KMS-11 (cell line): ENCODE measurements around the gene TGFB3.
"Not testable (repeated sequence)": the region's sequence is repeated elsewhere in the genome, so short reads cannot be mapped to it uniquely, and the experiment has no call there.

Source experiments
- H2AFZ ChIP-seq: fragments of 200-600 bp; sonication (generic); 2 replicates; pipeline ENCODE4 v1.6.1; 2016; ENCODE audit warnings: antibody characterized with exemption, mixed run types, low read depth
- H3K27ac ChIP-seq: fragments of 200-600 bp; sonication (generic); 2 replicates; pipeline ENCODE4 v1.6.1; 2016; ENCODE audit warnings: mild to moderate bottlenecking, mixed run types
- H3K27me3 ChIP-seq: fragments of 200-600 bp; sonication (generic); 2 replicates; pipeline ENCODE4 v1.6.1; 2017; ENCODE audit warnings: mild to moderate bottlenecking, low read depth, mixed run types, moderate library complexity; ENCODE audit not compliant: insufficient read depth
- H3K36me3 ChIP-seq: fragments of 200-600 bp; sonication (generic); 2 replicates; pipeline ENCODE4 v1.6.1; 2017; ENCODE audit warnings: mild to moderate bottlenecking, mixed run types; ENCODE audit not compliant: insufficient read depth
- H3K4me1 ChIP-seq: fragments of 200-600 bp; sonication (generic); 2 replicates; pipeline ENCODE4 v1.6.1; 2016; ENCODE audit warnings: mild to moderate bottlenecking, low read depth, mixed run types; ENCODE audit not compliant: poor library complexity, severe bottlenecking
- H3K4me2 ChIP-seq: fragments of 200-600 bp; sonication (generic); 2 replicates; pipeline ENCODE4 v1.7.0; 2016; ENCODE audit warnings: mild to moderate bottlenecking, mixed run types
- H3K4me3 ChIP-seq: fragments of 200-600 bp; sonication (generic); IDR thresholded peaks from 2 replicates; pipeline ENCODE4 v1.6.1; 2017; ENCODE audit warnings: low read depth, low read length, mixed read lengths; ENCODE audit not compliant: insufficient read depth
- H3K79me2 ChIP-seq: fragments of 200-600 bp; sonication (generic); 2 replicates; pipeline ENCODE4 v1.6.1; 2016; ENCODE audit warnings: low read depth, mixed run types; ENCODE audit not compliant: insufficient read depth
- H3K9ac ChIP-seq: fragments of 200-600 bp; sonication (generic); 2 replicates; pipeline ENCODE4 v1.6.1; 2016; ENCODE audit warnings: mild to moderate bottlenecking, mixed run types
- H4K20me1 ChIP-seq: fragments of 200-600 bp; sonication (generic); 2 replicates; pipeline ENCODE4 v1.6.1; 2016; ENCODE audit warnings: mild to moderate bottlenecking, mixed run types; ENCODE audit not compliant: insufficient read depth
- TF ChIP-seq, protein P1 (sequence below): fragments of 200-600 bp; sonication (generic); conservative IDR thresholded peaks from 2 replicates; pipeline ENCODE4 v1.6.1; 2017; ENCODE audit warnings: low read depth, mild to moderate bottlenecking, antibody characterized with exemption, low read length, moderate library complexity, mixed read lengths

Gene TGFB3

DNA sequence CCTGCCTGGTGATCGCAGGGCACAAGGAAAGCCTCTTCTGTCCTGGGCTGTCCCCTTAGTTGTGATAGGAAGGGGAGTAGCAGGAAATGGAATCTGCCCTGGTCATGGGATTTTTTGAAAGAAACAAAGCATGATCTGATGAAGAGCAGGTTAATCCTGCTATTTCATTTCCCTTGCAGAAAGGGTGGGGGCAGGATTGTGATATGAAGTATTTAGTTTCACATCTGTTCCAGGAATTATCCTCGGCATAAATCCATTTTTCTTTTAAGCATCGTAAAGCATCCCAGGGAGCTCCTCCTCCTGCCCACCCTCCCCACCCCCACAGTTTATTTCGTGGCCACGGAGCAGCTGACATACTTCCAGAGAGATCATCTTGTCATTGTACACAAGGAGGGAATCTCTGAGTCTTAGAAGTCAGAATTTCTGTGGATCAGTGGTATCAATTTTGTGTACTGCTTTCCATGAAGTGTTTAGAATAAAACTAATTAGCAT is 53.1 kb downstream of the TGFB3 start:
- H3K79me2 ChIP-seq = no peaks in the 10 kb centered on the region
- H3K27ac ChIP-seq = no peak overlapping the region
- TF ChIP-seq, protein P1, sequence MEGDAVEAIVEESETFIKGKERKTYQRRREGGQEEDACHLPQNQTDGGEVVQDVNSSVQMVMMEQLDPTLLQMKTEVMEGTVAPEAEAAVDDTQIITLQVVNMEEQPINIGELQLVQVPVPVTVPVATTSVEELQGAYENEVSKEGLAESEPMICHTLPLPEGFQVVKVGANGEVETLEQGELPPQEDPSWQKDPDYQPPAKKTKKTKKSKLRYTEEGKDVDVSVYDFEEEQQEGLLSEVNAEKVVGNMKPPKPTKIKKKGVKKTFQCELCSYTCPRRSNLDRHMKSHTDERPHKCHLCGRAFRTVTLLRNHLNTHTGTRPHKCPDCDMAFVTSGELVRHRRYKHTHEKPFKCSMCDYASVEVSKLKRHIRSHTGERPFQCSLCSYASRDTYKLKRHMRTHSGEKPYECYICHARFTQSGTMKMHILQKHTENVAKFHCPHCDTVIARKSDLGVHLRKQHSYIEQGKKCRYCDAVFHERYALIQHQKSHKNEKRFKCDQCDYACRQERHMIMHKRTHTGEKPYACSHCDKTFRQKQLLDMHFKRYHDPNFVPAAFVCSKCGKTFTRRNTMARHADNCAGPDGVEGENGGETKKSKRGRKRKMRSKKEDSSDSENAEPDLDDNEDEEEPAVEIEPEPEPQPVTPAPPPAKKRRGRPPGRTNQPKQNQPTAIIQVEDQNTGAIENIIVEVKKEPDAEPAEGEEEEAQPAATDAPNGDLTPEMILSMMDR = no peak
- no peaks in the 10 kb centered on the region for H3K4me1 ChIP-seq
- H3K4me2 ChIP-seq = no peak overlapping the region
- H2AFZ ChIP-seq = no peak overlapping the region
- H3K27me3 ChIP-seq = no peaks in the 10 kb centered on the region
- no peak overlapping the region for H3K4me3 ChIP-seq
- no peaks in the 10 kb centered on the region for H4K20me1 ChIP-seq
- no peaks in the 10 kb centered on the region for H3K36me3 ChIP-seq
- H3K9ac ChIP-seq = no peak overlapping the region

DNA sequence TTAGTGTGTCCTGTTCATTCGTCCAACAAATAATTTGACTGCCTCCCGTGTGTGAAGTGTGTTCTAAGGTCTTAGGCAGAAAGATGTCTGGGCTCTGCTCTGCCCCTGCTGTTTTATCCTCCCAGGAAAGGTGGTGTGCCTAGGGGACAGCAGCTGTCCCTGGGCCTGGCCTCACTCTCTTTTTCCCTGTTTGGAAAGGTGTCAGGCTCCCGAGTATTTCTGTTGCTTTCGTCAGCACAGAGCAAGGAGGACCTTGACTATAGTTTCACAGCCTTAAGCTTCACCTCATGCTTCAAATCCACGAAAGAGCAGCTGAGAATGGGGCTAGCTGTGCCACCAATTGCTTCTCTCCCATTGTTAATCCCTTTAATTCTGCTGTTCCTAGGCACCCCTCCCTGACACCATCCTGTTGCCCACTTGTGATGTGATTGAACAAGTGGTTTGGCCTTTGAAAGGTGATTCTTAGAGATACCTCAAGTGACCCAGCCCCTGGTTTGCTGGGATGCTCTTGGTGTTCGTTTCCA is 54.2 kb downstream of the TGFB3 start:
- no peak overlapping the region for H3K4me2 ChIP-seq
- no peaks in the 10 kb centered on the region for H3K27me3 ChIP-seq
- no peaks in the 10 kb centered on the region for H3K36me3 ChIP-seq
- TF ChIP-seq, protein P1 = no peak
- H3K9ac ChIP-seq = no peak overlapping the region
- no peaks in the 10 kb centered on the region for H3K79me2 ChIP-seq
- H2AFZ ChIP-seq = no peak overlapping the region
- no peaks in the 10 kb centered on the region for H3K4me1 ChIP-seq
- H3K4me3 ChIP-seq = no peak overlapping the region
- no peak overlapping the region for H3K27ac ChIP-seq
- H4K20me1 ChIP-seq = no peaks in the 10 kb centered on the region

DNA sequence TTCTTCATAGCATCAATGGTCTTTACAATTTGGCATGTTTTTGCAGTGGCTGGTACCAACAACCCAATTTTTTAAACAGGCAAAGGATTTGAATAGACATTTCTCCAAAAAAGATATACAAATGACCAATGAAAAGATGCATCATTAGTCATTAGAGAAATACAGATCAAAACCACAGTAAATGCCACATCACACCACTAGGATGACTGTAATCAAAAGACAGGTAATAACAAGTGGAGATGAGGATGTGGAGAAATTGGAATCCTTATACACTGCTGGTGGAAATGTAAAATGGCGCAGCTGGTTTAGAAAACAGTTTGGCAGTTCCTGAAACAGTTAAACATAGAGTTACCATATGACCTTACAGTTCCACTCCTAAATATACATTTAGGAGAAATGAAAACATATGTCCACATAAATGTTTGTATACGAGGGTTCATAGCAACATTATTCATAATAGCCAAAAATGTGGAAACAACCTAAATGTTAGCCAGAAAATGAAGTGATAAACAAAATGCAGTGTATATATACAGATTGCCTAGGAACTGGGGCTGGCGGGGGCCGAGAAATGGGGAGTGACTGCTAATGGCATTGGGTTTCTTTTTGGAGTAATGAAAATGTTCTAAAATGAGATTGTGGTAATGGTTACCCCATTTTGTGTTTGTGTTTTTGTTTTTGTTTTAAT is 55.2 kb downstream of the TGFB3 start:
- H3K27me3 ChIP-seq = no peaks in the 10 kb centered on the region
- no peaks in the 10 kb centered on the region for H4K20me1 ChIP-seq
- no peak overlapping the region for H3K4me3 ChIP-seq
- no peak overlapping the region for H3K9ac ChIP-seq
- H3K4me2 ChIP-seq = no peak overlapping the region
- H3K4me1 ChIP-seq = no peaks in the 10 kb centered on the region
- H3K36me3 ChIP-seq = no peaks in the 10 kb centered on the region
- no peak overlapping the region for H3K27ac ChIP-seq
- TF ChIP-seq, protein P1 = no peak
- no peaks in the 10 kb centered on the region for H3K79me2 ChIP-seq
- no peak overlapping the region for H2AFZ ChIP-seq

DNA sequence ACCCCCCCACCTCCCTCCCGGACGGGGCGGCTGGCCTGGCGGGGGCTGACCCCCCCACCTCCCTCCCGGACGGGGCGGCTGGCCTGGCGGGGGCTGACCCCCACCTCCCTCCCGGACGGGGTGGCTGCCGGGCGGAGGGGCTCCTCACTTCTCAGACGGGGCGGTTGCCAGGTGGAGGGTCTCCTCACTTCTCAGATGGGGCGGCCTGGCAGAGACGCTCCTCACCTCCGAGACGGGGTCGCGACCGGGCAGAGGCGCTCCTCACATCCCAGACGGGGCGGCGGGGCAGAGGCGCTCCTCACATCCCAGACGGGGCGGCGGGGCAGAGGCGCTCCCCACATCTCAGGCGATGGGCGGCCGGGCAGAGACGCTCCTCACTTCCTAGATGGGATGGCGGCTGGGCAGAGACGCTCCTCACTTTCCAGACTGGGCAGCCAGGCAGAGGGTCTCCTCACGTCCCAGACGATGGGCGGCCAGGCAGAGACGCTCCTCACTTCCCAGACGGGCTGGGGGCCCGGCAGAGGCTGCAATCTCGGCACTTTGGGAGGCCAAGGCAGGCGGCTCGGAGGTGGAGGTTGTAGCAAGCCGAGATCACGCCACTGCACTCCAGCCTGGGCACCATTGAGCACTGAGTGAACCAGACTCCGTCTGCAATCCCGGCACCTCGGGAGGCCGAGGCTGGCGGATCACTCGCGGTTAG is 56.5 kb downstream of the TGFB3 start:
- H3K36me3 ChIP-seq, H3K27me3 ChIP-seq, H2AFZ ChIP-seq, H3K4me2 ChIP-seq, H4K20me1 ChIP-seq, H3K27ac ChIP-seq, H3K79me2 ChIP-seq, H3K9ac ChIP-seq, H3K4me3 ChIP-seq, H3K4me1 ChIP-seq: not testable (repeated sequence)

DNA sequence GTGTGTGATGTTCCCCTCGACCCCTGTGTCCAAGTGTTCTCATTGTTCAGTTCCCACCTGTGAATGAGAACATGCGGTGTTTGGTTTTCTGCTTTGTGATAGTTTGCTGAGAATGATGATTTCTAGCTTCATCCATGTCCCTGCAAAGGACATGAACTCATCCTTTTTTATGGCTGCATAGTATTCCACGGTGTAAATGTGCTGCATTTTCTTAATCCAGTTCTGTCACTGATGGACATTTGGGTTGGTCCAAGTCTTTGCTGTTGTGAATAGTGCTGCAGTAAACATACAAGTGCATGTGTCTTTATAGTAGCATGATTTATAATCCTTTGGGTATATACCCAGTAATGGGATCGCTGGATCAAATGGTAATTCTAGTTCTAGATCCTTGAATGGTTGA is 61.4 kb downstream of the TGFB3 start:
- H3K36me3 ChIP-seq, H3K9ac ChIP-seq, H3K4me2 ChIP-seq, H3K4me1 ChIP-seq, H3K27ac ChIP-seq, H3K79me2 ChIP-seq, H3K4me3 ChIP-seq, H4K20me1 ChIP-seq, H2AFZ ChIP-seq, H3K27me3 ChIP-seq: not testable (repeated sequence)
